HepG2 (cell line): ENCODE results near the gene HECTD4. TPM values are rescaled to one million over a fixed set of nuclear protein-coding genes. Genes with fewer than 3 reads are reported as not detected.

Source experiments
- BRCA1 ChIP-seq: sonication (generic); formaldehyde crosslinking; IDR thresholded peaks from 2 replicates; pipeline ENCODE4 v1.4.0; 2020; ENCODE audit warnings: missing genetic modification reagents
- HOXA5 ChIP-seq: sonication (generic); formaldehyde crosslinking; IDR thresholded peaks from 2 replicates; pipeline ENCODE4 v1.4.0; 2020; ENCODE audit warnings: missing genetic modification reagents
- JUND ChIP-seq: sonication (generic); formaldehyde crosslinking; IDR thresholded peaks from 2 replicates; pipeline ENCODE4 v1.8.0; 2022; ENCODE audit warnings: mild to moderate bottlenecking, missing genetic modification reagents
- MAFG ChIP-seq: sonication (generic); formaldehyde crosslinking; IDR thresholded peaks from 2 replicates; pipeline ENCODE4 v1.5.1; 2020; ENCODE audit warnings: mild to moderate bottlenecking, missing genetic modification reagents
- RNF2 ChIP-seq: fragments of 450-650 bp; conservative IDR thresholded peaks from 2 replicates; pipeline ENCODE4 v1.6.1; 2016; ENCODE audit warnings: low read depth
- SKI ChIP-seq: fragments of 450-650 bp; IDR thresholded peaks from one replicate; pipeline ENCODE4 v1.6.1; 2018; ENCODE audit warnings: mild to moderate bottlenecking; ENCODE audit not compliant: partially characterized antibody
- SOX6 ChIP-seq, 2 experiments: fragments of 450-650 bp in 1 of 2; sonication (generic) in 1 of 2; formaldehyde crosslinking in 1 of 2; IDR thresholded peaks; 2 replicates each; pipeline versions ENCODE4 v1.4.0 to v1.6.1; 2017 to 2020; ENCODE audit warnings: antibody characterized with exemption in 1 of 2, mild to moderate bottlenecking in 1 of 2, missing genetic modification reagents in 1 of 2
- TAF15 ChIP-seq: fragments of 200-400 bp; formaldehyde crosslinking; IDR thresholded peaks from one replicate; pipeline ENCODE4 v1.6.1; 2018; ENCODE audit warnings: mild to moderate bottlenecking, low read depth, low read length; ENCODE audit not compliant: poor library complexity, severe bottlenecking
- TOE1 ChIP-seq: sonication (generic); formaldehyde crosslinking; IDR thresholded peaks from 2 replicates; pipeline ENCODE4 v1.4.0; 2020; ENCODE audit warnings: mild to moderate bottlenecking, missing genetic modification reagents
- ZIK1 ChIP-seq: sonication (generic); formaldehyde crosslinking; IDR thresholded peaks from 2 replicates; pipeline ENCODE4 v1.5.0; 2020; ENCODE audit warnings: mild to moderate bottlenecking, low read depth, missing genetic modification reagents, borderline replicate concordance
- ZMYM3 ChIP-seq: sonication (generic); formaldehyde crosslinking; IDR thresholded peaks from 2 replicates; pipeline ENCODE4 v1.5.1; 2020; ENCODE audit warnings: mild to moderate bottlenecking, missing genetic modification reagents
- ZNF530 ChIP-seq: sonication (generic); formaldehyde crosslinking; IDR thresholded peaks from 2 replicates; pipeline ENCODE4 v1.5.0; 2020; ENCODE audit warnings: low read depth, mild to moderate bottlenecking, missing genetic modification reagents
- ZNF674 ChIP-seq: sonication (generic); formaldehyde crosslinking; IDR thresholded peaks from 2 replicates; pipeline ENCODE4 v1.5.0; 2020; ENCODE audit warnings: low read depth, mild to moderate bottlenecking, missing genetic modification reagents
- ZNF790 ChIP-seq: sonication (generic); formaldehyde crosslinking; IDR thresholded peaks from 2 replicates; pipeline ENCODE4 v1.8.0; 2022; ENCODE audit warnings: missing genetic modification reagents, mild to moderate bottlenecking, borderline replicate concordance
- polyA plus RNA-seq, 8 experiments: library from polyadenylated mRNA; depleted of rRNA in 3 of 8; stranded (reverse) in 7 of 8; unstranded in 1 of 8; fragments of >200 nt; fragmentation: Illumina TruSeq in 4 of 8; extraction: Trizol in 4 of 8; gene quantifications; 2 replicates each; pipeline versions ENCODE4 v1.2.1 to v1.2.3, GENCODE V29; 2011 to 2016; ENCODE audit warnings: low read depth in 4 of 8, missing spikeins in 1 of 8, mixed read lengths in 1 of 8; ENCODE audit not compliant: insufficient read depth in 1 of 8
- total RNA-seq, 5 experiments: library from RNA; depleted of rRNA; stranded (reverse); fragments of >200 nt; fragmentation: Illumina TruSeq; extraction: Trizol; gene quantifications; 2 replicates each; pipeline ENCODE4 v1.2.3, GENCODE V29; 2016; ENCODE audit warnings: low read depth in 1 of 5
- TF ChIP-seq, protein P1 (sequence below): sonication (generic); formaldehyde crosslinking; IDR thresholded peaks from 2 replicates; pipeline ENCODE4 v1.5.1; 2020; ENCODE audit warnings: missing genetic modification reagents, mild to moderate bottlenecking, borderline replicate concordance
- TF ChIP-seq, protein P2 (sequence below): sonication (generic); formaldehyde crosslinking; IDR thresholded peaks from 2 replicates; pipeline ENCODE4 v1.8.1; 2023; ENCODE audit warnings: missing genetic modification reagents, mild to moderate bottlenecking, borderline replicate concordance
- TF ChIP-seq, protein P3 (sequence below): sonication (generic); formaldehyde crosslinking; IDR thresholded peaks from 2 replicates; pipeline ENCODE4 v1.5.0; 2020; ENCODE audit warnings: mild to moderate bottlenecking, missing genetic modification reagents
- TF ChIP-seq, protein P4 (sequence below): sonication (generic); formaldehyde crosslinking; IDR thresholded peaks from 2 replicates; pipeline ENCODE4 v1.8.0; 2022; ENCODE audit warnings: mild to moderate bottlenecking, missing genetic modification reagents, moderate library complexity
- TF ChIP-seq, protein P5 (sequence below): sonication (generic); formaldehyde crosslinking; IDR thresholded peaks from 2 replicates; pipeline ENCODE4 v1.9.0; 2022; ENCODE audit warnings: missing genetic modification reagents, mild to moderate bottlenecking, borderline replicate concordance

The HECTD4 gene
- total and polyA plus RNA-seq, 2 of the 13 experiments (the other 11 are each of a cell fraction or from before 2014, with no cell fraction given): 9.0 to 11.4 TPM

DNA sequence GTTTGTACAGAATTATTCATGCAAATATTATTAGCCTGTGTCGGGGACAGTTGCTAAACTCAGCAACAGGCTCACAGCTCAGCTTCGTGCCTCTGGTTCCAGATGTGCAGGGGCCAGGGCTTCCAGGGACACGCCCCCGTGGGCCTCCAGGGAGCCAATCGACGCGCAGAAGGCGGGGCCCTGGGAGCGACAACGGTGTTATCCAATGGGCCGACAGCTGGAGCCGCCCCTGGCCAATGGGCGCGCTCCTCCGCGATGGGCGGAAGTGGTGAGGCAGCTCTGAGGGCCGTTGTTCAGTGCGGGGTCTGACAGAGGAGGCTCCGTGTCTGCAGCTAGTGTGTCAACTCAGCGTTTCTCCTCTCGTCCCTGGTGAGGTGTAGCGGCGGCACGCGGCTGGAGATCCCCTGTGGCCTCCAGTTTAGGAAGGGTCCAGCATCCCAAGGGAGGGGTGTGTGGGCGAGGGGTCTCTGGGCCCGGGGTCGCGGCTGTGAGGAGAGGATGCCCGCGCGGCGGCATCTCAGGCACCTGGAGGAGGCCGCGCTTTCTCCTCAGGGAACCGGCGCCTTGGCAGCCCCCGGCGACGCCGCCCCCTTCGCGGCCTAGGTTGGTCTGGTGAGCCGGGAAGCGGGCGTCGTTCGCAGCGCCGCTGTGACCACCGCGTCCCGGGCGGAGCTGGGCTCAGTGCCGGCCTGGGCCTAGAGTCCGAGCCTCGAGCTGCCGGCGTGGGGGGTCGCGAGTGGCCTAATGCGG lies 256.8 kb downstream of the HECTD4 start, which contains the start of gene TRAFD1 (continued):
- TF ChIP-seq ZIK1 (CRISPR knock-in tag): peak; percentile 82; the same call in 1 of the 2 replicates
- no peak for TF ChIP-seq ZNF530
- no peak for TF ChIP-seq SOX6 (IDR thresholded peaks at IDR 0.05)
- TF ChIP-seq SOX6 (CRISPR knock-in tag; IDR thresholded peaks at IDR 0.05): peak; percentile 47
- TF ChIP-seq, protein P1, sequence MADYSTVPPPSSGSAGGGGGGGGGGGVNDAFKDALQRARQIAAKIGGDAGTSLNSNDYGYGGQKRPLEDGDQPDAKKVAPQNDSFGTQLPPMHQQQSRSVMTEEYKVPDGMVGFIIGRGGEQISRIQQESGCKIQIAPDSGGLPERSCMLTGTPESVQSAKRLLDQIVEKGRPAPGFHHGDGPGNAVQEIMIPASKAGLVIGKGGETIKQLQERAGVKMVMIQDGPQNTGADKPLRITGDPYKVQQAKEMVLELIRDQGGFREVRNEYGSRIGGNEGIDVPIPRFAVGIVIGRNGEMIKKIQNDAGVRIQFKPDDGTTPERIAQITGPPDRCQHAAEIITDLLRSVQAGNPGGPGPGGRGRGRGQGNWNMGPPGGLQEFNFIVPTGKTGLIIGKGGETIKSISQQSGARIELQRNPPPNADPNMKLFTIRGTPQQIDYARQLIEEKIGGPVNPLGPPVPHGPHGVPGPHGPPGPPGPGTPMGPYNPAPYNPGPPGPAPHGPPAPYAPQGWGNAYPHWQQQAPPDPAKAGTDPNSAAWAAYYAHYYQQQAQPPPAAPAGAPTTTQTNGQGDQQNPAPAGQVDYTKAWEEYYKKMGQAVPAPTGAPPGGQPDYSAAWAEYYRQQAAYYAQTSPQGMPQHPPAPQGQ (CRISPR knock-in tag): no peak
- 0 out of 2 replicates have a peak, but pooled peaks have one; percentile 62 for TF ChIP-seq ZNF790
- no peak for TF ChIP-seq TAF15
- peak; percentile 90 for TF ChIP-seq MAFG (CRISPR knock-in tag)
- TF ChIP-seq, protein P2, sequence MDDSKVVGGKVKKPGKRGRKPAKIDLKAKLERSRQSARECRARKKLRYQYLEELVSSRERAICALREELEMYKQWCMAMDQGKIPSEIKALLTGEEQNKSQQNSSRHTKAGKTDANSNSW (CRISPR knock-in tag): no peak
- 0 out of 2 replicates have a peak, but pooled peaks have one; percentile 81 for TF ChIP-seq BRCA1 (CRISPR knock-in tag)
- TF ChIP-seq RNF2: no peak; the same call in none of the 2 replicates
- peak; percentile 23; the same call in 1 of the 2 replicates for TF ChIP-seq HOXA5 (CRISPR knock-in tag)
- no peak for TF ChIP-seq JUND (CRISPR knock-in tag)
- no peak for TF ChIP-seq ZMYM3
- no peak for TF ChIP-seq TOE1 (CRISPR knock-in tag)
- peak; percentile 23 for TF ChIP-seq SKI
- TF ChIP-seq, protein P3, sequence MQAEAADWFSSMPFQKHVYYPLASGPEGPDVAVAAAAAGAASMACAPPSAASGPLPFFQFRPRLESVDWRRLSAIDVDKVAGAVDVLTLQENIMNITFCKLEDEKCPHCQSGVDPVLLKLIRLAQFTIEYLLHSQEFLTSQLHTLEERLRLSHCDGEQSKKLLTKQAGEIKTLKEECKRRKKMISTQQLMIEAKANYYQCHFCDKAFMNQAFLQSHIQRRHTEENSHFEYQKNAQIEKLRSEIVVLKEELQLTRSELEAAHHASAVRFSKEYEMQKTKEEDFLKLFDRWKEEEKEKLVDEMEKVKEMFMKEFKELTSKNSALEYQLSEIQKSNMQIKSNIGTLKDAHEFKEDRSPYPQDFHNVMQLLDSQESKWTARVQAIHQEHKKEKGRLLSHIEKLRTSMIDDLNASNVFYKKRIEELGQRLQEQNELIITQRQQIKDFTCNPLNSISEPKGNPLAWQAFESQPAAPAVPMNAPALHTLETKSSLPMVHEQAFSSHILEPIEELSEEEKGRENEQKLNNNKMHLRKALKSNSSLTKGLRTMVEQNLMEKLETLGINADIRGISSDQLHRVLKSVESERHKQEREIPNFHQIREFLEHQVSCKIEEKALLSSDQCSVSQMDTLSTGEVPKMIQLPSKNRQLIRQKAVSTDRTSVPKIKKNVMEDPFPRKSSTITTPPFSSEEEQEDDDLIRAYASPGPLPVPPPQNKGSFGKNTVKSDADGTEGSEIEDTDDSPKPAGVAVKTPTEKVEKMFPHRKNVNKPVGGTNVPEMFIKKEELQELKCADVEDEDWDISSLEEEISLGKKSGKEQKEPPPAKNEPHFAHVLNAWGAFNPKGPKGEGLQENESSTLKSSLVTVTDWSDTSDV (CRISPR knock-in tag): no peak
- TF ChIP-seq, protein P4, sequence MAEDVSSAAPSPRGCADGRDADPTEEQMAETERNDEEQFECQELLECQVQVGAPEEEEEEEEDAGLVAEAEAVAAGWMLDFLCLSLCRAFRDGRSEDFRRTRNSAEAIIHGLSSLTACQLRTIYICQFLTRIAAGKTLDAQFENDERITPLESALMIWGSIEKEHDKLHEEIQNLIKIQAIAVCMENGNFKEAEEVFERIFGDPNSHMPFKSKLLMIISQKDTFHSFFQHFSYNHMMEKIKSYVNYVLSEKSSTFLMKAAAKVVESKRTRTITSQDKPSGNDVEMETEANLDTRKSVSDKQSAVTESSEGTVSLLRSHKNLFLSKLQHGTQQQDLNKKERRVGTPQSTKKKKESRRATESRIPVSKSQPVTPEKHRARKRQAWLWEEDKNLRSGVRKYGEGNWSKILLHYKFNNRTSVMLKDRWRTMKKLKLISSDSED (CRISPR knock-in tag): no peak
- TF ChIP-seq, protein P5, sequence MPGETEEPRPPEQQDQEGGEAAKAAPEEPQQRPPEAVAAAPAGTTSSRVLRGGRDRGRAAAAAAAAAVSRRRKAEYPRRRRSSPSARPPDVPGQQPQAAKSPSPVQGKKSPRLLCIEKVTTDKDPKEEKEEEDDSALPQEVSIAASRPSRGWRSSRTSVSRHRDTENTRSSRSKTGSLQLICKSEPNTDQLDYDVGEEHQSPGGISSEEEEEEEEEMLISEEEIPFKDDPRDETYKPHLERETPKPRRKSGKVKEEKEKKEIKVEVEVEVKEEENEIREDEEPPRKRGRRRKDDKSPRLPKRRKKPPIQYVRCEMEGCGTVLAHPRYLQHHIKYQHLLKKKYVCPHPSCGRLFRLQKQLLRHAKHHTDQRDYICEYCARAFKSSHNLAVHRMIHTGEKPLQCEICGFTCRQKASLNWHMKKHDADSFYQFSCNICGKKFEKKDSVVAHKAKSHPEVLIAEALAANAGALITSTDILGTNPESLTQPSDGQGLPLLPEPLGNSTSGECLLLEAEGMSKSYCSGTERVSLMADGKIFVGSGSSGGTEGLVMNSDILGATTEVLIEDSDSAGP (CRISPR knock-in tag): peak; percentile 94
- 0 out of 2 replicates have a peak, but pooled peaks have one; percentile 32 for TF ChIP-seq ZNF674 (CRISPR knock-in tag)
